Caco-2 (cell line): Measurements from ENCODE around the gene PSMA1. TPM values are rescaled to one million over a fixed set of nuclear protein-coding genes. Genes with fewer than 3 reads are reported as not detected.

Experiments
- BruUV-seq: library from RNA; stranded (reverse); fragments of 400-500 nt; replicated peaks from 2 replicates; lab custom pipeline; 2021; lab: Mats Ljungman, UMichigan
- CTCF ChIA-PET: fragments of 300-600 bp; sonication (Branson Sonifier 250); formaldehyde crosslinking; loops from one replicate; lab custom pipeline; 2022; ENCODE audit warnings: antibody characterized with exemption; lab: Charles Lee
- POLR2A ChIA-PET: fragments of 300-600 bp; sonication (Branson Sonifier 250); formaldehyde crosslinking; loops from one replicate; lab custom pipeline; 2022; ENCODE audit warnings: antibody characterized with exemption; lab: Charles Lee
- DNase-seq, 2 experiments: peaks; one replicate each; pipeline versions ENCODE4 v3.0.0 to v3.0.0-alpha.2; 2020 to 2022
- H3K27me3 ChIP-seq: replicated peaks from 2 replicates; pipeline ENCODE4 v1.6.0; 2011; ENCODE audit warnings: low read length; ENCODE audit not compliant: control insufficient read depth, insufficient read depth
- H3K36me3 ChIP-seq: 2 replicates; pipeline ENCODE4 v1.5.1; 2011; ENCODE audit warnings: low read length; ENCODE audit not compliant: control insufficient read depth, insufficient read depth
- H3K4me1 ChIP-seq: fragments of 250-450 bp; sonication (Bioruptor Pico); 2 replicates; pipeline ENCODE4 v1.5.1; 2020; ENCODE audit warnings: mild to moderate bottlenecking
- H3K4me3 ChIP-seq: 2 replicates; pipeline ENCODE4 v1.5.1; 2011; ENCODE audit warnings: low read depth, mild to moderate bottlenecking, control low read depth, low read length
- H3K9me3 ChIP-seq: fragments of 250-450 bp; sonication (Bioruptor Pico); 2 replicates; pipeline ENCODE4 v1.5.1; 2020; ENCODE audit warnings: mild to moderate bottlenecking, moderate library complexity
- H3K27ac Mint-ChIP-seq: one replicate; pipeline ENCODE4 v1.8.0; 2022; ENCODE audit warnings: mixed read lengths; ENCODE audit not compliant: unreplicated experiment
- H3K27me3 Mint-ChIP-seq: one replicate; pipeline ENCODE4 v1.8.0; 2022; ENCODE audit warnings: mixed read lengths; ENCODE audit not compliant: insufficient read depth, unreplicated experiment
- H3K36me3 Mint-ChIP-seq: one replicate; pipeline ENCODE4 v1.8.0; 2022; ENCODE audit warnings: mild to moderate bottlenecking, mixed read lengths; ENCODE audit not compliant: insufficient read depth, unreplicated experiment
- H3K4me1 Mint-ChIP-seq: one replicate; pipeline ENCODE4 v1.8.0; 2022; ENCODE audit warnings: low read depth, mixed read lengths; ENCODE audit not compliant: unreplicated experiment
- H3K4me3 Mint-ChIP-seq: one replicate; pipeline ENCODE4 v1.8.0; 2022; ENCODE audit warnings: mild to moderate bottlenecking, moderate library complexity, mixed read lengths; ENCODE audit not compliant: unreplicated experiment
- H3K9me3 Mint-ChIP-seq: one replicate; pipeline ENCODE4 v1.8.0; 2022; ENCODE audit warnings: mixed read lengths; ENCODE audit not compliant: unreplicated experiment
- intact Hi-C: fragments of 100-400 bp; cut with micrococcal nuclease; formaldehyde crosslinking; loops from one replicate; pipeline ENCODE4 v1.10.0; 2022; ENCODE audit not compliant: unreplicated experiment
- total RNA-seq: library from RNA; stranded (reverse); gene quantifications from 2 replicates; pipeline ENCODE4 v1.2.3, GENCODE V29; 2022
- TF ChIP-seq, protein P1 (sequence below), 2 experiments: fragments of 200-600 bp in 1 of 2; IDR thresholded peaks; 1 replicate in 1 of 2; 2 replicates in 1 of 2; pipeline versions ENCODE4 v1.5.1 to v1.8.0; 2011 to 2022; ENCODE audit warnings: antibody characterized with exemption in 1 of 2, control low read depth in 1 of 2, inconsistent platforms in 1 of 2, low read depth in 1 of 2, low read length in 1 of 2, mild to moderate bottlenecking in 1 of 2, moderate library complexity in 1 of 2; ENCODE audit not compliant: insufficient read depth in 1 of 2, severe bottlenecking in 1 of 2, unreplicated experiment in 1 of 2

PSMA1 gene
- total RNA-seq, 1 experiment from 2014 or later: 194 TPM

DNA sequence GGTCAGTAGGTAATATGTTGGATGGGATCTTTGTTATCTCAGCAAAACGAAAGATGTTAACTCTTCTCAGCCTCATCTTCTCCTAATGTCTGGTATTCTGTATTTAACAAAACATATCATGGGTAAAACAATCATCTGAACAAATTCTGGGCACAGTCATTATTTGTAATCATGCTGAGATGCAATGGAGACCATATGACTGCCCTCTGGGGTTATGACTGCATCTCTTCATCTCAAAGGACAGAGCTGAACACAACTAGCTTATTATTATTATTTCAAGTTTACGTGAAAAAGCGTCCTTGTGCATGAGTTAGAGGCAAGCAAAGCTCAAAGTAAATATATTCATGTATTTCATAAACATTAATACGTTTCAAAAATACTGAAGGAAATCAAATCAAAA lies 29.7 kb upstream of the PSMA1 start:
- TF ChIP-seq, protein P1, sequence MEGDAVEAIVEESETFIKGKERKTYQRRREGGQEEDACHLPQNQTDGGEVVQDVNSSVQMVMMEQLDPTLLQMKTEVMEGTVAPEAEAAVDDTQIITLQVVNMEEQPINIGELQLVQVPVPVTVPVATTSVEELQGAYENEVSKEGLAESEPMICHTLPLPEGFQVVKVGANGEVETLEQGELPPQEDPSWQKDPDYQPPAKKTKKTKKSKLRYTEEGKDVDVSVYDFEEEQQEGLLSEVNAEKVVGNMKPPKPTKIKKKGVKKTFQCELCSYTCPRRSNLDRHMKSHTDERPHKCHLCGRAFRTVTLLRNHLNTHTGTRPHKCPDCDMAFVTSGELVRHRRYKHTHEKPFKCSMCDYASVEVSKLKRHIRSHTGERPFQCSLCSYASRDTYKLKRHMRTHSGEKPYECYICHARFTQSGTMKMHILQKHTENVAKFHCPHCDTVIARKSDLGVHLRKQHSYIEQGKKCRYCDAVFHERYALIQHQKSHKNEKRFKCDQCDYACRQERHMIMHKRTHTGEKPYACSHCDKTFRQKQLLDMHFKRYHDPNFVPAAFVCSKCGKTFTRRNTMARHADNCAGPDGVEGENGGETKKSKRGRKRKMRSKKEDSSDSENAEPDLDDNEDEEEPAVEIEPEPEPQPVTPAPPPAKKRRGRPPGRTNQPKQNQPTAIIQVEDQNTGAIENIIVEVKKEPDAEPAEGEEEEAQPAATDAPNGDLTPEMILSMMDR (IDR thresholded peaks at IDR 0.05; ENCODE audit: insufficient read depth in 1 of 2, low read depth in 1 of 2, low read length in 1 of 2, severe bottlenecking in 1 of 2, unreplicated experiment in 1 of 2): no peak
- H3K4me1 ChIP-seq: no peaks in the 10 kb centered on the region
- Mint-ChIP-seq H3K4me3 (no peak overlapping the region), H3K36me3 (no peaks in the 10 kb centered on the region), H3K27me3 (no peaks in the 10 kb centered on the region), H3K9me3 (no peaks in the 10 kb centered on the region), H3K4me1 (no peaks in the 10 kb centered on the region), H3K27ac (no peak overlapping the region)
- H3K27me3 ChIP-seq: no peaks in the 10 kb centered on the region
- CTCF ChIA-PET: no interaction called here
- DNase-seq: no peak
- H3K4me3 ChIP-seq: no peak overlapping the region
- POLR2A ChIA-PET: no interaction called here
- intact Hi-C loops: no loop called here
- BruUV-seq: no TSS peak
- H3K36me3 ChIP-seq: no peaks in the 10 kb centered on the region
- no peaks in the 10 kb centered on the region for H3K9me3 ChIP-seq

DNA sequence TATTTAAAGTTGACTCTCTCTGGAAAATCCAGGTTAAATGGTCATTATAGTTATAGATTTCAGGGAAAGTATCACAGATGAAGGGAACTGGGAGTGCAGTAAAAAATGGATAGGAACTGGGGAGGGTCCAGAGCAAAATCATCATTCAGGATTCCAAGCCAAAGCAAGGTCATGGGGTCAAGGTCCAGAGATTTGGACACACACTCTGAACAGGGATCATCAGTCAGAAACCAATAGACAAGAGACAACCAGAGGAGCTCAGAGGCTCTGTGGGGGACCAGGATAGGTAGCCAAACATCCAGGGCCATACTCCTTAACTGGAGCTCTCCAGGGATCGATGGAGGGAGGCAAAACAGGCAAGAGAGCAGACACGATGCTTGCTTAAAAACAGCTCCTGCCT lies 27.3 kb upstream of the PSMA1 start:
- Mint-ChIP-seq H3K27ac (no peak overlapping the region), H3K4me1 (no peaks in the 10 kb centered on the region), H3K36me3 (no peaks in the 10 kb centered on the region), H3K27me3 (no peaks in the 10 kb centered on the region), H3K4me3 (no peak overlapping the region), H3K9me3 (no peaks in the 10 kb centered on the region)
- ChIA-PET CTCF (no interaction called here), POLR2A (no interaction called here)
- Histone ChIP-seq H3K4me1 (no peaks in the 10 kb centered on the region), H3K36me3 (no peaks in the 10 kb centered on the region), H3K9me3 (no peaks in the 10 kb centered on the region), H3K4me3 (no peak overlapping the region), H3K27me3 (no peaks in the 10 kb centered on the region)
- BruUV-seq: no TSS peak
- TF ChIP-seq, protein P1 (IDR thresholded peaks at IDR 0.05; ENCODE audit: insufficient read depth in 1 of 2, low read depth in 1 of 2, low read length in 1 of 2, severe bottlenecking in 1 of 2, unreplicated experiment in 1 of 2): no peak
- intact Hi-C loops: no loop called here
- DNase-seq: no peak

DNA sequence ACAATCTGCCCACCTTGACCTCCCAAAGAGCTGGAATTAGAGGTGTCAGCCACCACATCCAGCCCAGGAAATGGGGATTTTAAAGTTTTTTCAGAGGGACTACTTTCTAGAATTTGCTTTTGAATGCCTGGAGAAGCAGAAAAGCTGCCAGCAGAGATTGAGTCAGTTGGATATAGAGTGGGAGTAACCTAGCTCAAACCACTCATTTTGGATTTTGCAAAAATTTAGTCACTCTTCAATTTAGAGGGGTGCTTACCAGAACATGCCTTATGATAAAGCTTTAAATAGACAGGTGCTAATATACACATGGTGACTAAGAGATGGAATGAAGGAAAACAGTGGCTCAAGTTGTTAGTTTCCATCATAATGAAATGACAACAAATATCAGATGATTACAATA lies 26.5 kb upstream of the PSMA1 start:
- POLR2A ChIA-PET: no interaction called here
- Mint-ChIP-seq H3K27me3 (no peaks in the 10 kb centered on the region), H3K4me1 (no peaks in the 10 kb centered on the region), H3K9me3 (no peaks in the 10 kb centered on the region), H3K4me3 (no peak overlapping the region), H3K36me3 (no peaks in the 10 kb centered on the region), H3K27ac (no peak overlapping the region)
- Histone ChIP-seq H3K4me3 (no peak overlapping the region), H3K27me3 (no peaks in the 10 kb centered on the region), H3K4me1 (no peaks in the 10 kb centered on the region), H3K9me3 (no peaks in the 10 kb centered on the region), H3K36me3 (no peaks in the 10 kb centered on the region)
- TF ChIP-seq, protein P1 (IDR thresholded peaks at IDR 0.05; ENCODE audit: insufficient read depth in 1 of 2, low read depth in 1 of 2, low read length in 1 of 2, severe bottlenecking in 1 of 2, unreplicated experiment in 1 of 2): no peak
- DNase-seq: no peak
- no TSS peak for BruUV-seq
- CTCF ChIA-PET: no interaction called here
- intact Hi-C loops: no loop called here
